ENCODE measurements around the gene PSMB5. TPM values are rescaled to one million over a fixed set of nuclear protein-coding genes. Genes with fewer than 3 reads are reported as not detected.
A peak's percentile ranks its signal among the peaks of the same experiment; 100 is the strongest.

PSMB5 gene
- total RNA-seq, 1 experiment from 2014 or later, result 523 TPM

- DNase-seq (ENCODE audit: low read depth), result no peak
Measured at GRCh38 chr14:22987291-22987690, 47.4 kb downstream of the PSMB5 start.

- peak; percentile 84 for DNase-seq (ENCODE audit: low read depth)
Measured at GRCh38 chr14:22986508-22987054, 48.1 kb downstream of the PSMB5 start.

- no peak for DNase-seq (ENCODE audit: low read depth)
Measured at GRCh38 chr14:22985894-22986507, 48.7 kb downstream of the PSMB5 start.

- no peak for DNase-seq (ENCODE audit: low read depth)
Measured at GRCh38 chr14:22984959-22985658, 49.6 kb downstream of the PSMB5 start.

DNA sequence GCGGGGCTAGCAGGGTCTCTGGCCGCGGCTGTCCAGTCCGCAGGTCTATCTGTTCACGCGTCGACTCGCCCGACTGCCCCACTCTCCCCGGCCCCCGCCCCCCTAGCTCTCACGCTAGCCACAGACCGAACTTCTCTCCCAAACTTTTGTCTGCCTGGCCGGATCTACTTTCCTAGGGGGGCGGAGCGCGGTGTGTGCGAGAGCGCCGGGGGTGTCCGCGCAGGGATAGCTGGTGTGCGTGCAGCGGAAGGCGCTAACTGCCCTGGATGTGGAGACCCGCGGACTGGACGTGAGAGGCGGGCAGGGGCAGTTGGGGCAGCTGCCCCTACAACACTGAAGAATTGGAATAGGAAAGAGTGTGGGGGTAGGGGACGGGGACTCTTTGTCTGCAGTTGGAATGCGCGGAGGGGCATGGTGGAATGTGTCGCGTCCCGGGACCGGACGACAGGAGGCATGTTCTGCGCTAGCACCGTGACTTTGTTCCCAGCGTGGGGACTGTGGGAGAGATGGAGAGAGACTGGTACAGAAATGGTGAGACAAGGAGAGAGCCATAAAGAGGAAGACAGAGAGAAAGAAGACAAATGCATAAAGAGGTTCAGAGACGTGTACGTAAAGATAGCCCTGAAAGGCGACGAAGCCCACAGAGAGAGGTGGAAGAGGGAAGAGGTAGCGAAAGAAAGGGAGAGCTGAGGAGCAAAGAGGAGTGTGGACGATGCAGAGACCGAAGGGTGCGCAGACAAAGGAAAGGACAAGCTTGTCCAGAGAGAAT, 52.0 kb downstream of the PSMB5 start, which contains the start of gene AJUBA:
TSS of gene AJUBA (minus strand) at position 75 of the 769 bp plus-strand sequence. CDS start 285 bp downstream, outside the sequence.
- peak; percentile 95 for DNase-seq (ENCODE audit: low read depth)

DNA sequence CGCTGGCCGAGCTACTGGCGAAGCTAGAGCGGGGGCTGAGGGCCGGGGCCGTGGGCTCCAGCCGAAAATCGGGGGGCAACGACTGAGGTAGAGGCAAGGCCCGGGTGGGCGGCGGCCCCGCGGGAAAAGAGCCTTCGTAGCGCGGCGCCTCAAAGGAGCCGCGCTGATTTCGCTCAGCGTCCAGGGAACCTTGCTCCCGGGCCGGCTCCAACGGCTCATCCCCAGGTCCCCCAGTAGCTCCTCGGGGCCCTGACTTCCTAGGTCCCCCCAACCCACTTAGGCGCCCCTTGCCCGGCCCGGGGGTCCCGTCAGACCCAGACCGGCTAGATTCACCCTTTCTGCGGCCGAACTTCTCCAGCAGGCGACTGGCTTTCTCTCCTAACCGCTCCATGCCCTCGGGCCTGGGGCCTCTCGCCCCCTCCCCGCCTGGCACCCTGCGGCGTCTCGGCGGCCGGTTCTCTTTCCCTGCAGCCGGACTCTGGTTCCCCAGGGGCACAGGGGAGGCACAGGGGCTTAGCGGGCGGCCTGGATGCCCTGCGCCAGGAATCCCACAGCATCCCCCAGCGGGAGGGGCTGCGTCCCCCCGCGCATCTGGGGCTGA, 52.7 kb downstream of the PSMB5 start:
- DNase-seq (ENCODE audit: low read depth), result no peak

- peak; percentile 52 for DNase-seq (ENCODE audit: low read depth)
Measured at GRCh38 chr14:22981090-22981875, 53.4 kb downstream of the PSMB5 start.

DNA sequence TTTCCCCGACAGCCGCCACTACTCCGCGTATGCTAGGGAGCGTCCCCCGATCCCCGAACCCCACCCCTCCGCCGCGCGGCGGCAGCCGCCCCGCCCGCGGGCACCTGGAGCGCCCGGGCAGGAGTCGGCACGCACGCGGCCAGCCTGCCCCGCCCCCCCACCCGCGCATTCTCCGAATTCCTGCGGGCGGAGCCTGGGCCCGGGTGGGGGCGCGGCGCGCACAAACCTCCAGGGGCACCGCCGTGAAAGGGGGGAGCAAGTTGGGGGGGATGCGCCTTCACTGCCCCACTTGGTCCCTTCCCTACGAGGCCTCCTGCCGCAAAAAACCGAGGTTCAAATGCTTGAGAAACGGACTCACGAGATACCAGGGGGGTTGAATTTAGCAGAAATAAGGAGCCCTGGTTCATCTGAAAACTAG, 54.0 kb downstream of the PSMB5 start:
- peak; percentile 80 for DNase-seq (ENCODE audit: low read depth)

- peak; percentile 55 for DNase-seq (ENCODE audit: low read depth)
Measured at GRCh38 chr14:22979748-22980392, 54.8 kb downstream of the PSMB5 start.

DNA sequence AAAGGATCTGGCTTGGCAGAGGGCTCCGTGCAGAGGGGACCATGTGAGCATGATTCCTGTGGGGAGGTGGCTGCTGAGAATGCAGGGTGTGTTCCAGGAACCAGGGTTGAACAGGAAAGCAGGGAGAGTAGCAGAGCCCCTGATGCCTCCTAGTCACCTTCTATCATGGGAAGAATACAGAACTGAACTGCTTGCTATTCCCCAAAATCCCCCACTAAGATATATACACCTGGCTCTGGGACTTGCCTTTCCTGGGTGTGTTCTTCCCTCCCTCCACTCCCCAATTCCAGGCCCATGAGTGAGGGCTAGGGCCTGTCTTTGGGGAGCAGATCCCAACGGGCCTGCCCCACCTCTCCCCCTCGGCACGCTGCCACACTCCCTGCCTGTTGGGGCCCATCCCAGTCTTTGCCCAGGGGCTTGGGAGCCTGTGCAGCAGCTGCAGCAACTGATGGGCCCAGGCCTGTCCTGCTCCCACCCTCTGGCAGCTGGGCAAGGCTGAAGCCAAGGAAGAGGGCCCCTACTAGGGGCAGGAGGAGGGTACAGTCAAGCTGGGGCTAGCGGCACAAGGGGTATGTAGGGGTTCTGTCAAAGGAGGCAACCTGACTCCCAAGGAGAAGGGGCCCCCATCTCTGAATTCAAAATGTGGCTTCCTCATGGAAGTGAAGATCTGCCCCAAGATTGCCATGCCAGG, 55.6 kb downstream of the PSMB5 start:
- DNase-seq (ENCODE audit: low read depth), result peak; percentile 39

- no peak for DNase-seq (ENCODE audit: low read depth)
Measured at GRCh38 chr14:22978487-22978837, 56.2 kb downstream of the PSMB5 start.

DNA sequence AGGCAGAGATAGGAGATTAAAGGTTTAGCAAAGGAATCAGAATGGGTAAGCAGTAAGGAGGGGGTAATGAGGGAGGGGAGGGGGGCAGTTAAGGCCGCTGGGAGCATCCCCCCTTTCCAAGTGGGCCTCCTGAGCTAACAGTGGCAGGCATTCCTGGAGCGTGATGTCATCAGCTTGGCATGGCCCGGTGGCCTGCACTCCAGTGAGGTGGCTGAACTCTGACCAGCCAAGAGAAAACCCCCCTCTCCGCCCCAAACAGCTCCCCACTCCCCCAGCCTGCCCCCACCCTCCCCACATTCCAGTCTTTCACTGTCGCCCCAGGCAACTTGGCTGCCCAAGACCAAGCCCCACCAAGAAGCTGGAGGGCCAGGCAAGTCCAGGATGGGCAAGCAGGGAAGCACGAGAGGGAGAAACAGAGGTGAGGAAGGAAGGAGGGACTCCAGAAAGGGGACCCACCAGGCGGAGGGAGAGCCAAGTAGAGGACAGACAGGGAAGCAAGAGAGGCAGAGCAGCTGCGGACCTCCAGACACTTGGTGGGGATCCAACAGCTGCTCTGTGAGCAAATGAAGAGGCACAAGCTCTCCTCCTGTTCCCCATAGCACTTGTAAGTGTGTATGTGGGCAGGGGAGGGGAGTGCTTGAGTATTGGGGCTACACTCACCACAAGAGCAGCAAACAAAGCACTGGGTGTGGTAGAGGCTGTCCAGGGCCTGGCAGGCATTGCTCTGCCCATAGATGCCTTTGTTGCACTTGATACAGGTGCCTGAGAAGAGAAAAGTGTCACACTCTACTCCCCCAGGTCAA, 56.8 kb downstream of the PSMB5 start:
- DNase-seq (ENCODE audit: low read depth), result peak; percentile 95

- DNase-seq (ENCODE audit: low read depth), result no peak
Measured at GRCh38 chr14:22977434-22977683, 57.3 kb downstream of the PSMB5 start.

GRCh38 chr14:22976620-22977433, 57.9 kb downstream of the PSMB5 start:
- peak; percentile 68 for DNase-seq (ENCODE audit: low read depth)

Measured in Daoy (cell line).